ENCODE data around the gene SSBP3. TPM values are rescaled to one million over a fixed set of nuclear protein-coding genes. Genes with fewer than 3 reads are reported as not detected.

The SSBP3 gene
- total RNA-seq, 2 experiments from 2014 or later = 16.5 to 44.9 TPM

DNA sequence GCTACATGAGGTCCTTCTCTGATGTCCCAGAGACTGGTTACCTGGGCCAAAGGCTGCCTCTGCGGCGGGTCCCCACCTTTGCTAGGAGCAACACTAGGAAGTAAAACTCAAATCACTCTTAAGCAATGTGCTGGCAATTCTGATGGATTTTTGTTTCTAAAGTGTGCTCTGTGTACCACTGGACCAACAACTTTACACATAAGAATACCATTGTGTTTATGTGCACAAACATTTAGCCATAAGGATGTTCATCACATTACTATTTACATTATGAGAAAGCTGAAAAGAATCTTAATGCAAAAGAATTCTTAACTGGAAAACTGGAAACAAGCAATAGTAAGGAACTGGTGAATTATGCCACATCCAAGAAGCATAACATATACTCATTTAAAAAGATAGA, 38.6 kb downstream of the SSBP3 start:
- Histone ChIP-seq H3K4me2 (ENCODE audit: low read length) (no peak overlapping the region), H3K27ac (ENCODE audit: low read depth, low read length, poor library complexity, severe bottlenecking) (no peak overlapping the region), H3K9me3 (ENCODE audit: low read length) (no peaks in the 10 kb centered on the region), H4K20me1 (ENCODE audit: insufficient read depth, low read length) (no peaks in the 10 kb centered on the region), H3K4me1 (ENCODE audit: insufficient read depth, low read length, poor library complexity, severe bottlenecking) (peaks cover 49% of the 10 kb centered on the region), H2AFZ (ENCODE audit: low read length) (no peak overlapping the region), H3K4me3 (ENCODE audit: low read depth, low read length, poor library complexity, severe bottlenecking) (no peak overlapping the region), H3K36me3 (ENCODE audit: insufficient read depth, low read length) (peaks cover 12% of the 10 kb centered on the region; the same call in 1 of the 2 replicates), H3K9me2 (ENCODE audit: insufficient read depth, low read length) (no peaks in the 10 kb centered on the region), H3K79me2 (ENCODE audit: insufficient read depth, low read depth, low read length) (peaks cover 7% of the 10 kb centered on the region; the same call in 1 of the 2 replicates)
- TF ChIP-seq, protein P1, sequence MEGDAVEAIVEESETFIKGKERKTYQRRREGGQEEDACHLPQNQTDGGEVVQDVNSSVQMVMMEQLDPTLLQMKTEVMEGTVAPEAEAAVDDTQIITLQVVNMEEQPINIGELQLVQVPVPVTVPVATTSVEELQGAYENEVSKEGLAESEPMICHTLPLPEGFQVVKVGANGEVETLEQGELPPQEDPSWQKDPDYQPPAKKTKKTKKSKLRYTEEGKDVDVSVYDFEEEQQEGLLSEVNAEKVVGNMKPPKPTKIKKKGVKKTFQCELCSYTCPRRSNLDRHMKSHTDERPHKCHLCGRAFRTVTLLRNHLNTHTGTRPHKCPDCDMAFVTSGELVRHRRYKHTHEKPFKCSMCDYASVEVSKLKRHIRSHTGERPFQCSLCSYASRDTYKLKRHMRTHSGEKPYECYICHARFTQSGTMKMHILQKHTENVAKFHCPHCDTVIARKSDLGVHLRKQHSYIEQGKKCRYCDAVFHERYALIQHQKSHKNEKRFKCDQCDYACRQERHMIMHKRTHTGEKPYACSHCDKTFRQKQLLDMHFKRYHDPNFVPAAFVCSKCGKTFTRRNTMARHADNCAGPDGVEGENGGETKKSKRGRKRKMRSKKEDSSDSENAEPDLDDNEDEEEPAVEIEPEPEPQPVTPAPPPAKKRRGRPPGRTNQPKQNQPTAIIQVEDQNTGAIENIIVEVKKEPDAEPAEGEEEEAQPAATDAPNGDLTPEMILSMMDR (conservative IDR thresholded peaks at IDR 0.05; ENCODE audit: low read length) = no peak
- no peak for TF ChIP-seq EZH2phosphoT487 (IDR thresholded peaks at IDR 0.05; ENCODE audit: borderline replicate concordance, low read depth, low read length)
- no peak for DNase-seq (ENCODE audit: low spot score)
- ChIA-PET CTCF (ENCODE audit: unreplicated experiment) (no interaction called here), POLR2A (no interaction called here)
- BruUV-seq (replicated peaks) = no TSS peak
- intact Hi-C loops (cut with micrococcal nuclease; ENCODE audit: unreplicated experiment) = no loop called here

DNA sequence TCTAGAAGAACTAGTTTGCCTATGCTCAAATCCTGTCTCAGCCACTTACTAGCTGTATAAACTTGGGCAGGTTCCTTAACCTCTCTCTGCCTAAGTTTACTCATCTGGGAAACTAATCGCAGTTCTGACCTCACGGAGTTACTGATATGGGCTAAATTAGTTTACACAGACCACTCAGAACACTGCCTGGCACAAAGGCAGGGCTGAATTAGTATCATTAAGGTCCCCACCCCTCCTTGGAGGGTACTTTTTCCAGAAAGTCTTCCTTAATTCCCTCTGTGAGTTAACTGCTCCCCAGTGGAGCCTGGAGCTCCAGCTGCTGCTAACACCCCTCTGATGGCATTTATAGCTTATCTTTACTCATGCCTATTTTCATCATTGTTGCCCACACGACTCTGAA, 40.3 kb downstream of the SSBP3 start:
- Histone ChIP-seq H3K4me3 (ENCODE audit: low read depth, low read length, poor library complexity, severe bottlenecking) (no peak overlapping the region), H3K9me2 (ENCODE audit: insufficient read depth, low read length) (no peaks in the 10 kb centered on the region), H2AFZ (ENCODE audit: low read length) (no peak overlapping the region), H3K36me3 (ENCODE audit: insufficient read depth, low read length) (peaks cover 12% of the 10 kb centered on the region; the same call in 1 of the 2 replicates), H3K4me2 (ENCODE audit: low read length) (no peak overlapping the region), H3K4me1 (ENCODE audit: insufficient read depth, low read length, poor library complexity, severe bottlenecking) (peaks cover 49% of the 10 kb centered on the region), H3K9me3 (ENCODE audit: low read length) (no peaks in the 10 kb centered on the region), H3K27ac (ENCODE audit: low read depth, low read length, poor library complexity, severe bottlenecking) (no peak overlapping the region), H3K79me2 (ENCODE audit: insufficient read depth, low read depth, low read length) (peaks cover 11% of the 10 kb centered on the region; the same call in 1 of the 2 replicates), H4K20me1 (ENCODE audit: insufficient read depth, low read length) (0 out of 2 replicates have a peak, but pooled peaks cover 10% of the 10 kb centered on the region)
- no peak for DNase-seq (ENCODE audit: low spot score)
- TF ChIP-seq, protein P1 (conservative IDR thresholded peaks at IDR 0.05; ENCODE audit: low read length) = no peak
- TF ChIP-seq EZH2phosphoT487 (IDR thresholded peaks at IDR 0.05; ENCODE audit: borderline replicate concordance, low read depth, low read length) = no peak
- BruUV-seq (replicated peaks) = no TSS peak
- intact Hi-C loops (cut with micrococcal nuclease; ENCODE audit: unreplicated experiment) = no loop called here
- ChIA-PET POLR2A (interaction anchor here (0.6 to 0.9 kb wide), 2 partner anchors 37 to 121 kb away, joined by 3 to 4 read pairs; no protein-coding TSS in a partner anchor), CTCF (ENCODE audit: unreplicated experiment) (no interaction called here)

DNA sequence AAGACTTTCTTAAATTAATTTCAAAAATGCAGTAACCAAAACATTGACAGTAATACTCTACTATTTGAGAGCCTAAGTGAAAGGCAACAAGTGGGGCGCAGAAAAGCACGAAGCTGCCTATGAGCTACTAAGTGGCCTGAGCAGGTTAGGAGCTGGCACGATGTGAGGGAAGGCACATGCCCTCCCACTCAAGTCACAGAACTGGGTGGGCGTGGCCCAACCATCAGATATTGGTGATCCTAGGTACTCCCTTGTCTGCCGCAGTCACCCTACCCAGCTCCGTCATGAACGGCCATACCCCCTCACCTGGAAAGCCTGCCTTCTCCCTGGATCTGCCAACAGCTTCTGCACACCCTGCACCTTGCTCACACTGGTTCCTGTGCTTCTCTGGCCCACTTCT, 40.8 kb downstream of the SSBP3 start:
- BruUV-seq (replicated peaks) = no TSS peak
- ChIA-PET POLR2A (interaction anchor here (0.6 to 0.9 kb wide), 2 partner anchors 36 to 122 kb away, joined by 3 to 4 read pairs; no protein-coding TSS in a partner anchor), CTCF (ENCODE audit: unreplicated experiment) (no interaction called here)
- no peak overlapping the region for H3K27ac ChIP-seq (ENCODE audit: low read depth, low read length, poor library complexity, severe bottlenecking)
- H3K4me2 ChIP-seq (ENCODE audit: low read length) = no peak overlapping the region
- peaks cover 49% of the 10 kb centered on the region for H3K4me1 ChIP-seq (ENCODE audit: insufficient read depth, low read length, poor library complexity, severe bottlenecking)
- H3K9me3 ChIP-seq (ENCODE audit: low read length) = no peaks in the 10 kb centered on the region
- peaks cover 11% of the 10 kb centered on the region; the same call in 1 of the 2 replicates for H3K79me2 ChIP-seq (ENCODE audit: insufficient read depth, low read depth, low read length)
- no peak for DNase-seq (ENCODE audit: low spot score)
- H2AFZ ChIP-seq (ENCODE audit: low read length) = no peak overlapping the region
- no peaks in the 10 kb centered on the region for H3K9me2 ChIP-seq (ENCODE audit: insufficient read depth, low read length)
- intact Hi-C loops (cut with micrococcal nuclease; ENCODE audit: unreplicated experiment) = no loop called here
- H3K4me3 ChIP-seq (ENCODE audit: low read depth, low read length, poor library complexity, severe bottlenecking) = no peak overlapping the region
- peaks cover 12% of the 10 kb centered on the region; the same call in 1 of the 2 replicates for H3K36me3 ChIP-seq (ENCODE audit: insufficient read depth, low read length)
- H4K20me1 ChIP-seq (ENCODE audit: insufficient read depth, low read length) = 0 out of 2 replicates have a peak, but pooled peaks cover 10% of the 10 kb centered on the region
- TF ChIP-seq, protein P1 (conservative IDR thresholded peaks at IDR 0.05; ENCODE audit: low read length) = no peak
